ENCODE results near the gene COL8A1. TPM values are rescaled to one million over a fixed set of nuclear protein-coding genes. Genes with fewer than 3 reads are reported as not detected.
"Not testable (repeated sequence)": the region's sequence is repeated elsewhere in the genome, so short reads cannot be mapped to it uniquely, and the experiment has no call there.

The COL8A1 gene
- total RNA-seq (2014; rRNA removed; shearing (Covaris generic)), result 179 TPM in 2 replicates
- 168 and 209 TPM in 2 replicates for polyA plus RNA-seq (2014; cell fraction: nucleus; rRNA removed)

- peak; percentile 65 for DNase-seq (ENCODE audit: extremely low read depth, low read depth)
Measured at GRCh38 chr3:99638167-99638948, at the start of gene COL8A1. TSS of gene COL8A1 (plus strand) at chr3:99638594. CDS start at chr3:99790683, 152,089 bp downstream.

GRCh38 chr3:99589168-99589567 is 49.2 kb upstream of the COL8A1 start:
- not testable (repeated sequence) for DNase-seq (ENCODE audit: extremely low read depth, low read depth)

- DNase-seq (ENCODE audit: extremely low read depth, low read depth), result no peak
Measured at GRCh38 chr3:99599894-99600293, 38.5 kb upstream of the COL8A1 start.

- no peak for DNase-seq (ENCODE audit: extremely low read depth, low read depth)
Measured at GRCh38 chr3:99601515-99601914, 36.9 kb upstream of the COL8A1 start.

GRCh38 chr3:99602183-99602582 is 36.2 kb upstream of the COL8A1 start:
- DNase-seq (ENCODE audit: extremely low read depth, low read depth), result no peak

GRCh38 chr3:99607151-99607550 is 31.2 kb upstream of the COL8A1 start:
- DNase-seq (ENCODE audit: extremely low read depth, low read depth), result no peak

- no peak for DNase-seq (ENCODE audit: extremely low read depth, low read depth)
Measured at GRCh38 chr3:99614768-99615167, 23.6 kb upstream of the COL8A1 start.

GRCh38 chr3:99620077-99620767 is 18.2 kb upstream of the COL8A1 start:
- no peak for DNase-seq (ENCODE audit: extremely low read depth, low read depth)

- no peak for DNase-seq (ENCODE audit: extremely low read depth, low read depth)
Measured at GRCh38 chr3:99620976-99621375, 17.4 kb upstream of the COL8A1 start.

GRCh38 chr3:99624496-99625236 is 13.7 kb upstream of the COL8A1 start:
- DNase-seq (ENCODE audit: extremely low read depth, low read depth), result no peak

GRCh38 chr3:99625237-99625622 is 13.2 kb upstream of the COL8A1 start:
- DNase-seq (ENCODE audit: extremely low read depth, low read depth), result no peak

GRCh38 chr3:99625643-99626416 is 12.6 kb upstream of the COL8A1 start:
- no peak for DNase-seq (ENCODE audit: extremely low read depth, low read depth)

- DNase-seq (ENCODE audit: extremely low read depth, low read depth), result no peak
Measured at GRCh38 chr3:99626417-99626788, 12.0 kb upstream of the COL8A1 start.

- DNase-seq (ENCODE audit: extremely low read depth, low read depth), result no peak
Measured at GRCh38 chr3:99627062-99627826, 11.2 kb upstream of the COL8A1 start.

GRCh38 chr3:99630815-99631214 is 7.6 kb upstream of the COL8A1 start:
- no peak for DNase-seq (ENCODE audit: extremely low read depth, low read depth)

GRCh38 chr3:99633887-99634558 is 4.4 kb upstream of the COL8A1 start:
- DNase-seq (ENCODE audit: extremely low read depth, low read depth), result no peak

GRCh38 chr3:99634881-99635280 is 3.5 kb upstream of the COL8A1 start:
- no peak for DNase-seq (ENCODE audit: extremely low read depth, low read depth)

- DNase-seq (ENCODE audit: extremely low read depth, low read depth), result no peak
Measured at GRCh38 chr3:99635348-99635747, 3.0 kb upstream of the COL8A1 start.

GRCh38 chr3:99637016-99637367 is 1.4 kb upstream of the COL8A1 start:
- no peak for DNase-seq (ENCODE audit: extremely low read depth, low read depth)

Measured in NCI-H460 (cell line).